ENCODE measurements around the gene SFTPB.

The SFTPB gene

GRCh38 chr2:85704038-85704437, 36.0 kb upstream of the SFTPB start:
- no peak overlapping the region for H3K4me3 ChIP-seq (ENCODE audit: low read length)
- DNase-seq (ENCODE audit: low read depth, low spot score): no peak

GRCh38 chr2:85703329-85703728, 35.3 kb upstream of the SFTPB start:
- no peak for DNase-seq (ENCODE audit: low read depth, low spot score)
- H3K4me3 ChIP-seq (ENCODE audit: low read length): no peak overlapping the region

- no peak overlapping the region for H3K4me3 ChIP-seq (ENCODE audit: low read length)
- no peak for DNase-seq (ENCODE audit: low read depth, low spot score)
Observed at GRCh38 chr2:85702800-85703199, 34.8 kb upstream of the SFTPB start.

GRCh38 chr2:85702172-85702571, 34.2 kb upstream of the SFTPB start:
- no peak overlapping the region for H3K4me3 ChIP-seq (ENCODE audit: low read length)
- no peak for DNase-seq (ENCODE audit: low read depth, low spot score)

GRCh38 chr2:85699325-85699724, 31.3 kb upstream of the SFTPB start:
- no peak for DNase-seq (ENCODE audit: low read depth, low spot score)
- H3K4me3 ChIP-seq (ENCODE audit: low read length): no peak overlapping the region

- no peak for DNase-seq (ENCODE audit: low read depth, low spot score)
- H3K4me3 ChIP-seq (ENCODE audit: low read length): no peak overlapping the region
Observed at GRCh38 chr2:85698880-85699254, 30.9 kb upstream of the SFTPB start.

GRCh38 chr2:85698184-85698879, 30.3 kb upstream of the SFTPB start:
- DNase-seq (ENCODE audit: low read depth, low spot score): peak; percentile 81
- peak overlapping the region; percentile 13 for H3K4me3 ChIP-seq (ENCODE audit: low read length)

GRCh38 chr2:85697716-85698115, 29.7 kb upstream of the SFTPB start:
- peak overlapping the region; percentile 13 for H3K4me3 ChIP-seq (ENCODE audit: low read length)
- no peak for DNase-seq (ENCODE audit: low read depth, low spot score)

- H3K4me3 ChIP-seq (ENCODE audit: low read length): no peak overlapping the region
- no peak for DNase-seq (ENCODE audit: low read depth, low spot score)
Observed at GRCh38 chr2:85697096-85697495, 29.1 kb upstream of the SFTPB start.

GRCh38 chr2:85695691-85696668, 28.0 kb upstream of the SFTPB start:
- no peak for DNase-seq (ENCODE audit: low read depth, low spot score)
- no peak overlapping the region for H3K4me3 ChIP-seq (ENCODE audit: low read length)

GRCh38 chr2:85695121-85695520, 27.1 kb upstream of the SFTPB start:
- no peak overlapping the region for H3K4me3 ChIP-seq (ENCODE audit: low read length)
- DNase-seq (ENCODE audit: low read depth, low spot score): no peak

- no peak for DNase-seq (ENCODE audit: low read depth, low spot score)
- H3K4me3 ChIP-seq (ENCODE audit: low read length): no peak within 1 kb of the TSS
Observed at GRCh38 chr2:85694052-85695025, 26.3 kb upstream of the SFTPB start, which contains the start of gene GNLY. TSS of gene GNLY (plus strand) at chr2:85694358. CDS start at chr2:85694419, 61 bp downstream.

GRCh38 chr2:85692039-85692645, 24.1 kb upstream of the SFTPB start:
- no peak overlapping the region for H3K4me3 ChIP-seq (ENCODE audit: low read length)

GRCh38 chr2:85690932-85691331, 22.9 kb upstream of the SFTPB start:
- DNase-seq (ENCODE audit: low read depth, low spot score): no peak
- H3K4me3 ChIP-seq (ENCODE audit: low read length): no peak overlapping the region

More at GRCh38 chr2:85692039-85692645, 24.1 kb upstream of the SFTPB start:
- DNase-seq (ENCODE audit: low read depth, low spot score): no peak

- no peak for DNase-seq (ENCODE audit: low read depth, low spot score)
- H3K4me3 ChIP-seq (ENCODE audit: low read length): no peak overlapping the region
Observed at GRCh38 chr2:85684806-85685205, 16.8 kb upstream of the SFTPB start.

- DNase-seq (ENCODE audit: low read depth, low spot score): no peak
- H3K4me3 ChIP-seq (ENCODE audit: low read length): no peak overlapping the region
Observed at GRCh38 chr2:85684380-85684779, 16.4 kb upstream of the SFTPB start.

GRCh38 chr2:85682378-85682777, 14.4 kb upstream of the SFTPB start:
- no peak overlapping the region for H3K4me3 ChIP-seq (ENCODE audit: low read length)
- no peak for DNase-seq (ENCODE audit: low read depth, low spot score)

- no peak overlapping the region for H3K4me3 ChIP-seq (ENCODE audit: low read length)
- no peak for DNase-seq (ENCODE audit: low read depth, low spot score)
Observed at GRCh38 chr2:85681776-85682175, 13.8 kb upstream of the SFTPB start.

- DNase-seq (ENCODE audit: low read depth, low spot score): no peak
- no peak overlapping the region for H3K4me3 ChIP-seq (ENCODE audit: low read length)
Observed at GRCh38 chr2:85681372-85681763, 13.4 kb upstream of the SFTPB start.

All from Jurkat, Clone E6-1 (cell line).